Activated CD4-positive, alpha-beta memory T cell treated with anti-CD3 and anti-CD28 coated beads for 36 hours (primary cell): Measurements from ENCODE around the gene SLC7A7. TPM values are rescaled to one million over a fixed set of nuclear protein-coding genes. Genes with fewer than 3 reads are reported as not detected.
"Not testable (repeated sequence)": the region's sequence is repeated elsewhere in the genome, so short reads cannot be mapped to it uniquely, and the experiment has no call there.

Experiments used
- CTCF ChIA-PET: fragments of 350-600 bp; sonication (Branson Sonifier 250); formaldehyde crosslinking; loops from one replicate; lab custom pipeline; 2021; ENCODE audit warnings: antibody characterized with exemption, inconsistent platforms; lab: Charles Lee
- POLR2A ChIA-PET: fragments of 350-600 bp; sonication (Branson Sonifier 250); formaldehyde crosslinking; loops from one replicate; lab custom pipeline; 2021; ENCODE audit warnings: antibody characterized with exemption; lab: Charles Lee
- DNase-seq: peaks from one replicate; pipeline ENCODE4 v3.0.0-alpha.2; 2020
- H3K27ac Mint-ChIP-seq: one replicate; pipeline ENCODE4 v1.8.0; 2021; ENCODE audit warnings: mixed read lengths
- H3K27me3 Mint-ChIP-seq: one replicate; pipeline ENCODE4 v1.8.0; 2021; ENCODE audit warnings: mixed read lengths
- H3K36me3 Mint-ChIP-seq: one replicate; pipeline ENCODE4 v1.8.0; 2021; ENCODE audit warnings: mixed read lengths
- H3K4me1 Mint-ChIP-seq: one replicate; pipeline ENCODE4 v1.8.0; 2021; ENCODE audit warnings: low read depth, mixed read lengths
- H3K4me3 Mint-ChIP-seq: one replicate; pipeline ENCODE4 v1.8.0; 2021; ENCODE audit warnings: mild to moderate bottlenecking, mixed read lengths
- H3K9me3 Mint-ChIP-seq: one replicate; pipeline ENCODE4 v1.8.0; 2021; ENCODE audit warnings: mixed read lengths
- intact Hi-C: fragments of 100-400 bp; cut with micrococcal nuclease; formaldehyde crosslinking; loops from one replicate; pipeline ENCODE4 v1.15.1; 2023
- total RNA-seq, 2 experiments: library from RNA; stranded (reverse); gene quantifications; one replicate each; pipeline ENCODE4 v1.2.3, GENCODE V29; 2021

SLC7A7 gene
- total RNA-seq = under 1 TPM; 0.10 to 0.34 TPM

DNA sequence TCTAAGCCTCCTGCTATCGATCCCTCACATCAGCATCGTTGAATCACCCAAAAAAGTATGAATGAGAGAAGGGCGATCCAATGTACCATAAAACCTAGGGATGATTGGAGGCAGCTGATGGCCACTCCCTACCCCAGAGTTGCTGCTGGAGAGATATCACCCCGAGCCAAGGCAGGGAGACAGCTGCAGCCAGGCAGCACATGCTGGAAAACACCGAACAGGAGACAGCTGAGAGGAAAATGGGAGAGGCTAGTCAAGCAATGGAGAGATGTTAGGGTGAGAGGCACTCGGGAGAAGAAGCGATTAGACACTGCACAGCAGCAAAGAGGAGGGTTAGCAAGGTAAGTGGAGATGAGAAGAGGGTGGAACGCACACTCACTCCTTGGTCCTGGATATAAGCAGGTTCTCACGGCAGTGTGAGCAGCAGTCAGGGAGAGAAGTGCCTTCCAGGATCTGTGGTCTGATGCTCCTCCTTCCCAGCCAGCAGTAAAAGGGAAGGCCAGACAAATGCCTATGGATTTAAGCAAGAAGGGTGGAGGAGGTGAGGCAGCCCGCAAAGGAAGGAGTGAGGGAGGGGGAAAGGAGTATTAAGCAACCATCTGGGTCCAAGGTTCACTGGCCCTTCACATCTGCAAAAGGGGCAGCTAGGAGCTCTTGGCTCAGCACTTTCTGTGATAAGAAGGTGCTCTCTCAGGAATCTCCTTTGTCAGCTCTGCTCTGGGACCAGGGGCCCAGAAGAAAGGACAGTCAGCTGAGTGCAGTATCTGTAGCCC, at the start of gene SLC7A7:
TSS of gene SLC7A7 (minus strand) at position 495 of the 773 bp plus-strand sequence. CDS start 2,037 bp downstream, outside the sequence.
- ChIA-PET CTCF (interaction anchor here (0.7 to 1.5 kb wide), 3 partner anchors 38 to 245 kb away, joined by 3 to 5 read pairs (median 4); no protein-coding TSS in a partner anchor), POLR2A (no interaction called here)
- Mint-ChIP-seq H3K4me3 (no peak within 1 kb of the TSS), H3K36me3 (no peaks in the 10 kb centered on the region), H3K27ac (no peak within 1 kb of the TSS), H3K4me1 (peaks cover 17% of the 10 kb centered on the region), H3K9me3 (no peaks in the 10 kb centered on the region), H3K27me3 (peaks cover 4% of the 10 kb centered on the region)
- intact Hi-C loops = no loop called here
- no peak for DNase-seq

DNA sequence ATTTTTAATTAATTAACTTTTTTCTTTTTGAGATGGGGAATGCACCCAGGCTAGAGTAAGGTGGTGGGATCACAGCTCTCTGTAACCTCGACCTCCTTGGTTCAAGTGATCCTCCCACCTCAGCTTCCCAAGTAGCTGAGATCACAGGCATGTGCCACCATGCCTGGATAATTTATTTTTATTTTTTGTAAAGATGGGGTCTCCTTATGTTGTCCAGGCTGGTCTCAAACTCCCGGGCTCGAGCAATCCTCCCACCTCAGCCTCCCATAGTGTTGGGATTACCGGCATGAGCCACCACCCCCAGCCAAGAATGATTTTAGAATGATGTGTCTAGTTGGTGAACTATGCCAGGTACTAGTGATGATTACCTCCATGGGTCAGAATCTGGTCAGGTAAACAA, 49.7 kb upstream of the SLC7A7 start:
- Mint-ChIP-seq H3K4me1 (peaks cover 15% of the 10 kb centered on the region), H3K4me3 (no peak overlapping the region), H3K9me3 (no peaks in the 10 kb centered on the region), H3K36me3 (no peaks in the 10 kb centered on the region), H3K27ac (no peak overlapping the region), H3K27me3 (peaks cover 3% of the 10 kb centered on the region)
- CTCF ChIA-PET = interaction anchor here (0.8 to 4.4 kb wide), 6 partner anchors 10 to 293 kb away, joined by 3 to 22 read pairs (median 4); no protein-coding TSS in a partner anchor
- intact Hi-C loops = no loop called here
- POLR2A ChIA-PET = no interaction called here
- no peak for DNase-seq

DNA sequence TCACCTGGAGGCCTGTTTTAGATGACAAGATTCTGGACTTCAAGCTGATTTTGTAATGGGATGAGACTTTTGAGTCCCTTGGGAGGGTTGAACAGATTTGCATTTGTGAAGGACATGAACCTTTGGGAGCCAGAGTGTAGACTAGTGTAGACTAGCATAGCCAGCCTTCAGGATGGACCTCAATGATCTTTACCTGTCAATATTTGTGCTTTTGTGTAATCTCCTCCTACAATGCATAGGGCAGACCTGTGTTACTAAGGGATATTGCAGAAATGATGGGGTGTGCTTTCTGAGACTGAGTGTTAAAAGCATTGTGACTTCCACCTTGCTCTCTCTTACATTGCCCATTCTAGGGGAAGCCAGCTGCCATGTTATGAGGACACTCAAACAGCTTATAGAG, 46.4 kb upstream of the SLC7A7 start:
- no peak overlapping the region for H3K27ac Mint-ChIP-seq
- H3K9me3 Mint-ChIP-seq = no peaks in the 10 kb centered on the region
- DNase-seq = no peak
- POLR2A ChIA-PET = no interaction called here
- CTCF ChIA-PET = interaction anchor here (0.7 to 4.4 kb wide), 8 partner anchors 8 to 292 kb away, joined by 3 to 22 read pairs (median 3); partner anchors contain the start of gene DAD1
- peaks cover 5% of the 10 kb centered on the region for H3K27me3 Mint-ChIP-seq
- no peak overlapping the region for H3K4me3 Mint-ChIP-seq
- intact Hi-C loops = no loop called here
- no peaks in the 10 kb centered on the region for H3K36me3 Mint-ChIP-seq
- peaks cover 30% of the 10 kb centered on the region for H3K4me1 Mint-ChIP-seq

DNA sequence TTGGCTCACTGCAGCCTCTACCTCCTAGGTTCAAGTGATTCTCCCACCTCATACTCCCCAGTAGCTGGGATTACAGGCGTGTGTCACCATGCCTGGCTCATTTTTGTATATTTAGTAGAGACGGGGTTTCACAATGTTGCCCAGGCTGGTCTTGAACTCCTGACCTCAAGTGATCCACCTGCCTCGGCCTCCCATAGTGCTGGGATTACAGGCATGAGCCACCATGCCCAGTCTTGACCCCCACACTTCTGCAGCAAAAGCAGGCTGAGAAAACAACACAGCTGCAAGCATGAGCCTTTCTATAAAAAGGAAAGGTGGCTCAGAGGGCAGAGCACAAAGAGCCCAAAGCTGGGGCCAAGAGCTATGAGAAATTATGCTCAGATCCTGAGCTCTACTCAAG, 45.1 kb upstream of the SLC7A7 start:
- H3K27ac Mint-ChIP-seq, intact Hi-C loops, DNase-seq, POLR2A ChIA-PET, H3K36me3 Mint-ChIP-seq, H3K4me3 Mint-ChIP-seq, H3K9me3 Mint-ChIP-seq: not testable (repeated sequence)
- peaks cover 23% of the 10 kb centered on the region for H3K4me1 Mint-ChIP-seq
- H3K27me3 Mint-ChIP-seq = peaks cover 10% of the 10 kb centered on the region
- CTCF ChIA-PET = interaction anchor here (0.6 to 3.2 kb wide), 6 partner anchors 12 to 290 kb away, joined by 3 to 19 read pairs (median 4); partner anchors contain the start of gene LRP10

- POLR2A ChIA-PET = no interaction called here
- H3K9me3 Mint-ChIP-seq = no peaks in the 10 kb centered on the region
Measured at GRCh38 chr14:22856428-22856827, 41.2 kb upstream of the SLC7A7 start.

DNA sequence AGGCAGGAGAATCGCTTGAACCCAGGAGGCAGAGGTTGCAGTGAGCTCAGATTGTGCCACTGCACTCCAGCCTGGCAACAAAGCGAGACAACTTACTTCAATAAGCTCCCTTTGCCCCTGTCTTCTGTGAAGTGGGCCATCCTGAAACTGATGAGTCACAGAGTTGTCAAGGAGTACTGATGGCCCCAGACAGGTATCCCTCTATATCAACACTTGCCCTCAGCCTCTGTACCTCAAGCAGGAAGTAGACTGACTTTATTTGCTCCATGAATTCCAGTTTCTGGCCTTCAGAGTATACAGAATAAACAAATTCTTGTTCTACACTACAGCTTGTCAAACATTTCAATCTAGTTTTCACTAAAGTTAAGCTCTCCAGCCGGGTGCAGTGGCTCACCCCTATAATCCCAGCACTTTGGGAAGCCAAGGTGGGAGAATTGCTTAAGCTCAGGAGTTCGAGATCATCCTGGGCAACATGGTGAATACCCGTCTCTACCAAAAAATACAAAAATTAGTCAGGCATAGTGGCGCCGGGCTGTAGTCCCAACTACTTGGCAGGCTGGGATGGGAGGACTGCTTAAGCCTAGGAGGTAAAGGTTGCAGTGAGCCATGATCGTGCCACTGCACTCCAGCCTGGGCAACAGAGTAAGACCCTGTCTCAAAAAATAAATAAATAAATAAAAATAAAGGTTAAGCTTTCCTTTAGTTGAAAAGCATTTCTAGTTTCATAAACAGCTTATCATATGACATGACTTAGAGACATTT, 39.9 kb upstream of the SLC7A7 start:
- Mint-ChIP-seq H3K27me3 (peaks cover 7% of the 10 kb centered on the region), H3K27ac (no peak overlapping the region), H3K9me3 (no peaks in the 10 kb centered on the region), H3K4me3 (no peak overlapping the region), H3K36me3 (no peaks in the 10 kb centered on the region), H3K4me1 (peaks cover 41% of the 10 kb centered on the region)
- ChIA-PET POLR2A (interaction anchor here (0.9 to 1.1 kb wide), 3 partner anchors 16 to 32 kb away, joined by 3 read pairs; partner anchors contain the start of gene MRPL52), CTCF (interaction anchor here (1.1 to 6.7 kb wide), 21 partner anchors 10 to 323 kb away, joined by 3 to 228 read pairs (median 5); partner anchors contain the start of genes LRP10, MMP14, MRPL52 and OXA1L)
- DNase-seq = peak; percentile 23
- intact Hi-C loops = loop anchor here (5.0 to 10.0 kb wide), 4 partner anchors 203 to 990 kb away; partner anchors contain the start of gene DAD1

More at GRCh38 chr14:22856428-22856827, 41.2 kb upstream of the SLC7A7 start:
- CTCF ChIA-PET = interaction anchor here (0.6 to 6.7 kb wide), 5 partner anchors 31 to 285 kb away, joined by 3 to 228 read pairs (median 11); partner anchors contain the start of genes MRPL52 and PRMT5
- no peaks in the 10 kb centered on the region for H3K36me3 Mint-ChIP-seq
- intact Hi-C loops = loop anchor here (10.0 kb wide), 2 partner anchors 942 to 992 kb away; no protein-coding TSS in a partner anchor
- peaks cover 37% of the 10 kb centered on the region for H3K4me1 Mint-ChIP-seq
- H3K27ac Mint-ChIP-seq = no peak overlapping the region
- peaks cover 7% of the 10 kb centered on the region for H3K27me3 Mint-ChIP-seq
- DNase-seq = no peak
- no peak overlapping the region for H3K4me3 Mint-ChIP-seq

- not testable (repeated sequence) for H3K9me3 Mint-ChIP-seq, DNase-seq, H3K36me3 Mint-ChIP-seq, H3K27me3 Mint-ChIP-seq, H3K27ac Mint-ChIP-seq, H3K4me3 Mint-ChIP-seq
- intact Hi-C loops = loop anchor here (5.0 to 10.0 kb wide), 4 partner anchors 202 to 989 kb away; partner anchors contain the start of gene DAD1
- POLR2A ChIA-PET = interaction anchor here (0.9 to 1.1 kb wide), 3 partner anchors 17 to 31 kb away, joined by 3 read pairs; partner anchors contain the start of gene MRPL52
- CTCF ChIA-PET = interaction anchor here (0.6 to 6.7 kb wide), 35 partner anchors 9 to 347 kb away, joined by 3 to 228 read pairs (median 4); partner anchors contain the start of genes ABHD4, LRP10, MMP14 and MRPL52
- H3K4me1 Mint-ChIP-seq = peaks cover 41% of the 10 kb centered on the region
Measured at GRCh38 chr14:22854296-22854695, 39.1 kb upstream of the SLC7A7 start.

- DNase-seq = peak; percentile 94
- CTCF ChIA-PET = interaction anchor here (0.6 to 6.7 kb wide), 48 partner anchors 10 to 1119 kb away, joined by 3 to 228 read pairs (median 4); partner anchors contain the start of genes DAD1, LRP10, MMP14 and MRPL52
- no peaks in the 10 kb centered on the region for H3K9me3 Mint-ChIP-seq
- POLR2A ChIA-PET = interaction anchor here (1.0 to 1.3 kb wide), 2 partner anchors 76 to 265 kb away, joined by 3 read pairs; no protein-coding TSS in a partner anchor
- peak overlapping the region; percentile 72 for H3K4me3 Mint-ChIP-seq
- intact Hi-C loops = loop anchor here (1.0 to 10.0 kb wide), 9 partner anchors 30 to 988 kb away; partner anchors contain the start of genes DAD1 and OXA1L
- H3K4me1 Mint-ChIP-seq = peaks cover 32% of the 10 kb centered on the region
- H3K36me3 Mint-ChIP-seq = no peaks in the 10 kb centered on the region
- H3K27me3 Mint-ChIP-seq = peaks cover 5% of the 10 kb centered on the region
- peak overlapping the region; percentile 73 for H3K27ac Mint-ChIP-seq
Measured at GRCh38 chr14:22852940-22853767, 37.9 kb upstream of the SLC7A7 start.

- no peak overlapping the region for H3K4me3 Mint-ChIP-seq
- H3K27me3 Mint-ChIP-seq = peaks cover 5% of the 10 kb centered on the region
- no peaks in the 10 kb centered on the region for H3K36me3 Mint-ChIP-seq
- no peaks in the 10 kb centered on the region for H3K9me3 Mint-ChIP-seq
- ChIA-PET POLR2A (interaction anchor here (1.0 to 1.3 kb wide), 2 partner anchors 77 to 264 kb away, joined by 3 read pairs; no protein-coding TSS in a partner anchor), CTCF (interaction anchor here (0.6 to 6.7 kb wide), 36 partner anchors 10 to 1118 kb away, joined by 3 to 228 read pairs (median 5); partner anchors contain the start of genes DAD1, LRP10, MMP14 and MRPL52)
- peak overlapping the region; percentile 73 for H3K27ac Mint-ChIP-seq
- H3K4me1 Mint-ChIP-seq = peaks cover 27% of the 10 kb centered on the region
- no peak for DNase-seq
- intact Hi-C loops = loop anchor here (2.0 to 10.0 kb wide), 6 partner anchors 48 to 988 kb away; partner anchors contain the start of genes DAD1 and OXA1L
Measured at GRCh38 chr14:22852599-22852939, 37.3 kb upstream of the SLC7A7 start.

DNA sequence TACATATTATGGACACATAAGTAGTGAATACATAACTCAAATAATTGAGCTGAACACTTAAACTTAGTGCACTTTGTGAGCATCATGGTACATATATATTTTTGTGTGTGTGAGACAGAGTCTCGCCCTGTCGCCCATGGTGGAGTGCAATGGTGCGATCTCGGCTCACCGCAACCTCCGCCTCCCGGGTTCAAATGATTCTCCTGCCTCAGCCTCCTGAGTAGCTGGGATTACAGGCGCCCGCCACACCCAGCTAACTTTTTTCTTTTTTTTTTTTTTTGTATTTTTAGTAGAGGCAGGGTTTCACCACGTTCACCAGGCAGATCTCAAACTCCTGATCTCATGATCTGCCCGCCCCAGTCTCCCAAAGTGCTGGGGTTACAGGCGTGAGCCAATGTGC, 36.9 kb upstream of the SLC7A7 start:
- DNase-seq, H3K27me3 Mint-ChIP-seq: not testable (repeated sequence)
- POLR2A ChIA-PET = interaction anchor here (1.0 to 1.3 kb wide), 2 partner anchors 77 to 264 kb away, joined by 3 read pairs; no protein-coding TSS in a partner anchor

More for the DNA sequence above, 36.9 kb upstream of the SLC7A7 start:
- H3K36me3 Mint-ChIP-seq, H3K9me3 Mint-ChIP-seq, H3K4me3 Mint-ChIP-seq, H3K27ac Mint-ChIP-seq: not testable (repeated sequence)
- CTCF ChIA-PET = interaction anchor here (0.6 to 6.7 kb wide), 33 partner anchors 11 to 1118 kb away, joined by 3 to 228 read pairs (median 6); partner anchors contain the start of genes DAD1, LRP10, MMP14 and MRPL52
- intact Hi-C loops = loop anchor here (2.0 to 10.0 kb wide), 6 partner anchors 49 to 987 kb away; partner anchors contain the start of genes DAD1 and OXA1L
- H3K4me1 Mint-ChIP-seq = peaks cover 23% of the 10 kb centered on the region
